H1 (cell line): ENCODE measurements around the gene NDC1. TPM values are rescaled to one million over a fixed set of nuclear protein-coding genes. Genes with fewer than 3 reads are reported as not detected.

Experiments used
- CTCF ChIA-PET: fragments of 300-600 bp; sonication (Branson Sonifier 250); formaldehyde crosslinking; loops from one replicate; lab custom pipeline; 2021; ENCODE audit not compliant: partially characterized antibody; lab: Charles Lee
- POLR2A ChIA-PET: fragments of 300-600 bp; sonication (Branson Sonifier 250); formaldehyde crosslinking; loops from one replicate; lab custom pipeline; 2021; ENCODE audit warnings: inconsistent platforms; ENCODE audit not compliant: partially characterized antibody; lab: Charles Lee
- DNase-seq, 2 experiments: peaks; one replicate each; pipeline versions ENCODE4 v3.0.0 to v3.0.0-alpha.2; 2010 to 2022; ENCODE audit warnings: low spot score in 2 of 2, low read depth in 1 of 2, mixed read lengths in 1 of 2
- FAIRE-seq: peaks from 2 replicates; lab custom pipeline; 2011; peaks lifted over from hg19 to GRCh38; lab: Jason Lieb, UNC
- H2AFZ ChIP-seq: 2 replicates; pipeline ENCODE4 v1.8.1; 2012; ENCODE audit warnings: low read length, inconsistent platforms
- H2AK5ac ChIP-seq: 2 replicates; pipeline ENCODE4 v1.6.1; 2013; ENCODE audit warnings: low read depth, low read length
- H2BK120ac ChIP-seq: replicated peaks from 2 replicates; pipeline ENCODE3; 2013; ENCODE audit warnings: low read depth, low read length, inconsistent platforms
- H2BK12ac ChIP-seq: 2 replicates; pipeline ENCODE4 v1.6.1; 2013; ENCODE audit warnings: low read depth, low read length
- H2BK15ac ChIP-seq: 2 replicates; pipeline ENCODE4 v1.6.1; 2013; ENCODE audit warnings: low read length
- H2BK20ac ChIP-seq: 2 replicates; pipeline ENCODE4 v1.6.1; 2013; ENCODE audit warnings: low read length
- H2BK5ac ChIP-seq: 2 replicates; pipeline ENCODE4 v1.6.1; 2013; ENCODE audit warnings: low read depth, low read length
- H3K14ac ChIP-seq: 2 replicates; pipeline ENCODE4 v1.6.1; 2013; ENCODE audit warnings: inconsistent platforms; ENCODE audit not compliant: insufficient read length
- H3K18ac ChIP-seq: 2 replicates; pipeline ENCODE4 v1.6.1; 2013; ENCODE audit warnings: low read length; ENCODE audit errors: extremely low read depth
- H3K23ac ChIP-seq: 2 replicates; pipeline ENCODE4 v1.6.1; 2013; ENCODE audit warnings: inconsistent platforms; ENCODE audit not compliant: insufficient read length
- H3K23me2 ChIP-seq: 2 replicates; pipeline ENCODE4 v1.6.1; 2013; ENCODE audit warnings: low read depth, low read length
- H3K27ac ChIP-seq: 2 replicates; pipeline ENCODE4 v1.6.1; 2011; ENCODE audit warnings: low read depth, low read length, inconsistent platforms
- H3K27me3 ChIP-seq, 4 experiments: replicated peaks in 1 of 4; 1 replicate in 1 of 4; 2 replicates in 3 of 4; pipeline versions ENCODE4 v1.6.1 to v1.8.1; 2011 to 2013; ENCODE audit warnings: low read length in 3 of 4, mild to moderate bottlenecking in 3 of 4, inconsistent platforms in 2 of 4, mixed read lengths in 2 of 4, moderate library complexity in 1 of 4; ENCODE audit not compliant: control insufficient read depth in 3 of 4, insufficient read depth in 3 of 4; ENCODE audit errors: extremely low read depth in 1 of 4
- H3K36me3 ChIP-seq, 4 experiments: 2 replicates each; pipeline versions ENCODE4 v1.6.1 to v1.8.1; 2011 to 2013; ENCODE audit warnings: mild to moderate bottlenecking in 4 of 4, low read length in 3 of 4, moderate library complexity in 2 of 4, control low read depth in 1 of 4, inconsistent platforms in 1 of 4; ENCODE audit not compliant: insufficient read depth in 4 of 4, control insufficient read depth in 2 of 4
- H3K4ac ChIP-seq: replicated peaks from 2 replicates; pipeline ENCODE3; 2013; ENCODE audit warnings: low read length, low read depth, mixed read lengths, inconsistent platforms; ENCODE audit not compliant: insufficient read length
- H3K4me1 ChIP-seq, 4 experiments: replicated peaks in 1 of 4; 1 replicate in 1 of 4; 2 replicates in 3 of 4; pipeline versions ENCODE4 v1.6.1 to v1.8.1; 2011 to 2013; ENCODE audit warnings: low read length in 3 of 4, inconsistent platforms in 2 of 4, mixed read lengths in 1 of 4; ENCODE audit not compliant: insufficient read depth in 4 of 4, control insufficient read depth in 3 of 4
- H3K4me2 ChIP-seq, 2 experiments: 2 replicates each; pipeline versions ENCODE4 v1.6.1 to v1.8.1; 2011 to 2013; ENCODE audit warnings: low read depth in 2 of 2, low read length in 2 of 2, control low read depth in 1 of 2, inconsistent platforms in 1 of 2, mild to moderate bottlenecking in 1 of 2; ENCODE audit not compliant: insufficient read depth in 1 of 2
- H3K4me3 ChIP-seq, 4 experiments: fragments of 200-600, 300-600 bp in 1 of 4; sonication (generic), shearing (Covaris generic), sonication (Bioruptor Twin) in 1 of 4; 2 replicates each; pipeline versions ENCODE4 v1.5.1 to v1.8.1; 2011 to 2016; ENCODE audit warnings: low read length in 4 of 4, low read depth in 3 of 4, control low read depth in 2 of 4, inconsistent platforms in 2 of 4, mild to moderate bottlenecking in 2 of 4, mixed read lengths in 1 of 4, moderate library complexity in 1 of 4; ENCODE audit not compliant: insufficient read depth in 2 of 4; ENCODE audit errors: extremely low read depth in 1 of 4
- H3K56ac ChIP-seq: replicated peaks from 2 replicates; pipeline ENCODE3; 2013; ENCODE audit warnings: low read depth, mild to moderate bottlenecking, mixed read lengths, low read length, inconsistent platforms; ENCODE audit not compliant: insufficient read length
- H3K79me1 ChIP-seq: 2 replicates; pipeline ENCODE4 v1.6.1; 2013; ENCODE audit warnings: low read depth, low read length, control low read depth
- H3K79me2 ChIP-seq, 2 experiments: 2 replicates each; pipeline versions ENCODE4 v1.6.1 to v1.8.1; 2012 to 2013; ENCODE audit warnings: low read length in 2 of 2, mild to moderate bottlenecking in 2 of 2, inconsistent platforms in 1 of 2; ENCODE audit not compliant: insufficient read depth in 2 of 2, control insufficient read depth in 1 of 2
- H3K9ac ChIP-seq, 4 experiments: replicated peaks in 1 of 4; 1 replicate in 1 of 4; 2 replicates in 3 of 4; pipeline versions ENCODE4 v1.6.1 to v1.8.1; 2011 to 2013; ENCODE audit warnings: low read depth in 3 of 4, low read length in 3 of 4, control low read depth in 2 of 4, mild to moderate bottlenecking in 2 of 4, moderate library complexity in 2 of 4, inconsistent platforms in 1 of 4; ENCODE audit errors: extremely low read depth in 1 of 4
- H3K9me3 ChIP-seq, 2 experiments: 2 replicates each; pipeline versions ENCODE4 v1.6.1 to v1.8.1; 2012 to 2013; ENCODE audit warnings: mild to moderate bottlenecking in 2 of 2, moderate library complexity in 2 of 2, control low read depth in 1 of 2, inconsistent platforms in 1 of 2, low read depth in 1 of 2, low read length in 1 of 2, mixed read lengths in 1 of 2; ENCODE audit not compliant: insufficient read depth in 2 of 2
- H4K20me1 ChIP-seq, 2 experiments: replicated peaks in 1 of 2; 2 replicates each; pipeline versions ENCODE3 to v1.8.1; 2011 to 2013; ENCODE audit warnings: inconsistent platforms in 2 of 2, low read length in 2 of 2, mild to moderate bottlenecking in 1 of 2; ENCODE audit not compliant: insufficient read depth in 2 of 2, control insufficient read depth in 1 of 2
- H4K5ac ChIP-seq: 2 replicates; pipeline ENCODE4 v1.6.1; 2013; ENCODE audit warnings: low read length, low read depth, mixed read lengths, inconsistent platforms; ENCODE audit not compliant: insufficient read length
- H4K8ac ChIP-seq: 2 replicates; pipeline ENCODE4 v1.8.0; 2013; ENCODE audit warnings: mild to moderate bottlenecking, moderate library complexity, low read length, inconsistent platforms; ENCODE audit not compliant: insufficient read depth; ENCODE audit errors: extremely low read depth
- H4K91ac ChIP-seq: replicated peaks from 2 replicates; pipeline ENCODE3; 2013; ENCODE audit warnings: low read length, mixed read lengths, inconsistent platforms; ENCODE audit not compliant: insufficient read length
- SAP30 ChIP-seq: fragments of 300-600 bp; sonication (generic); IDR thresholded peaks from 2 replicates; pipeline ENCODE4 v1.7.1; 2012; ENCODE audit warnings: low read length, moderate library complexity, mild to moderate bottlenecking, inconsistent platforms; ENCODE audit not compliant: insufficient read depth, insufficient replicate concordance
- SRF ChIP-seq: IDR thresholded peaks from 2 replicates; pipeline ENCODE4 v1.6.1; 2011; ENCODE audit warnings: mild to moderate bottlenecking, low read depth, low read length, moderate library complexity
- WGBS, 2 experiments: shearing (Covaris generic) in 1 of 2; methylation state at CpG; one replicate each; pipeline versions ENCODE4 v1.1.6 to v1.1.7; 2013 to 2015; ENCODE audit warnings: low lambda C conversion rate in 2 of 2, mixed read lengths in 2 of 2, inconsistent platforms in 1 of 2, low coverage in 1 of 2, missing lambda C conversion rate in 1 of 2; ENCODE audit not compliant: insufficient replicate concordance in 2 of 2, insufficient coverage in 1 of 2, insufficient read length in 1 of 2; ENCODE audit errors: extremely low coverage in 1 of 2, missing lambda C conversion rate in 1 of 2; 5-methylcytosine and 5-hydroxymethylcytosine counted together
- polyA plus RNA-seq, 7 experiments: library from polyadenylated mRNA; depleted of rRNA in 3 of 7; stranded (reverse) in 5 of 7; unstranded in 2 of 7; fragments of >200 nt in 5 of 7; fragments of 200-250 nt in 2 of 7; gene quantifications; 1 replicate in 5 of 7; 2 replicates in 1 of 7; 4 replicates in 1 of 7; pipeline versions ENCODE4 v1.2.1 to v1.2.3, GENCODE V29; 2011 to 2013; ENCODE audit warnings: missing spikeins in 2 of 7, mixed read lengths in 2 of 7
- total RNA-seq: library from RNA; stranded (reverse); fragmentation: NEBNext Ultra II Directional; extraction: Animal tissue kit (Norgen Biotek cat#: 25700); gene quantifications from 2 replicates; pipeline ENCODE4 v1.2.1, GENCODE V29; 2021

NDC1 gene
- total and polyA plus RNA-seq, 2 of the 8 experiments (the other 6 are each of a cell fraction or from before 2014, with no cell fraction given), result 62.9 to 66.1 TPM

- ChIA-PET POLR2A (no interaction called here), CTCF (interaction anchor here (1.0 to 5.8 kb wide), 14 partner anchors 9 to 319 kb away, joined by 3 to 50 read pairs (median 5); partner anchors contain the start of gene GLIS1)
- Histone ChIP-seq H3K79me2 (no peaks in the 10 kb centered on the region), H3K27me3 (no peaks in the 10 kb centered on the region; a peak in 1 of 7 replicates), H3K4me2 (no peak overlapping the region), H4K8ac (no peak overlapping the region), H2AK5ac (no peak overlapping the region), H3K23me2 (no peaks in the 10 kb centered on the region), H3K36me3 (no peaks in the 10 kb centered on the region), H3K9me3 (no peaks in the 10 kb centered on the region), H2BK5ac (no peak overlapping the region), H2BK20ac (no peak overlapping the region), H4K5ac (no peak overlapping the region), H3K9ac (no peak overlapping the region), H3K4me1 (peaks cover 0 to 3% (median 1%) of the 10 kb centered on the region in 4 experiments; a peak in 3 of 7 replicates), H3K14ac (no peak overlapping the region), H2BK15ac (no peak overlapping the region), H3K79me1 (no peaks in the 10 kb centered on the region), H3K27ac (no peak overlapping the region), H2BK120ac (no peak overlapping the region), H3K56ac (no peak overlapping the region), H2AFZ (no peak overlapping the region), H4K20me1 (no peaks in the 10 kb centered on the region), H2BK12ac (no peak overlapping the region), H3K23ac (no peak overlapping the region), H3K4ac (no peak overlapping the region), H3K18ac (no peak overlapping the region), H3K4me3 (no peak overlapping the region), H4K91ac (no peak overlapping the region)
- no peak for FAIRE-seq
- WGBS, 2 experiments, result 72% methylated on average over 8 of the region's 8 CpGs; no CpG with 5 or more reads in 1 of the 2 experiments
- no peak for DNase-seq
- TF ChIP-seq SRF (no peak), SAP30 (no peak)
These were observed 112.0 kb downstream of the NDC1 start for GRCh38 chr1:53726009-53726600.
